ENCODE data around the gene NFIA.
A peak's percentile ranks its signal among the peaks of the same experiment; 100 is the strongest.

NFIA gene

GRCh38 chr1:61434276-61434675 is 351.9 kb downstream of the NFIA start:
- no peak for DNase-seq (ENCODE audit: low spot score)

DNA sequence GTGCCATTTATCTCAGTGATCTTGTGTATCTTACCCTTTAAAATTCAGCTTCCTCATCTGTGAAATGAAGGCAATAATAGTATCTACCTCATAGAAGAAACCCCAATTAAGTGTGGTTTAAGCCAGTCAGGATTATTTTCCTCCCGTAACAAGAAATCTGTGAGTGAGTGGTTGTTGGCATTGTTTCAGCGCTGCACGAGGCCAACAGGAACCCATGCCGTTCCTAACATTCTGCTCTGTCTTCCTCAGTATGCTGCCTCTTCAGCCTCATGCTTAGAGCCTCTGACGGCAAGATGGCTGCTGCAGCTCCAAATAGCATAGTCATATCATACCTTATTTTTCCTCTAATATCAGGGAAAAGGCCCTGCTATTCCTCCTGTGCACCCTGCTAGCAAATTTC is 352.9 kb downstream of the NFIA start:
- no peak for DNase-seq (ENCODE audit: low spot score)

- DNase-seq (ENCODE audit: low spot score), result no peak
Measured at GRCh38 chr1:61436016-61436415, 353.7 kb downstream of the NFIA start.

- no peak for DNase-seq (ENCODE audit: low spot score)
Measured at GRCh38 chr1:61436491-61437120, 354.2 kb downstream of the NFIA start.

GRCh38 chr1:61439234-61439633 is 356.9 kb downstream of the NFIA start:
- no peak for DNase-seq (ENCODE audit: low spot score)

- no peak for DNase-seq (ENCODE audit: low spot score)
Measured at GRCh38 chr1:61441723-61442262, 359.4 kb downstream of the NFIA start.

DNA sequence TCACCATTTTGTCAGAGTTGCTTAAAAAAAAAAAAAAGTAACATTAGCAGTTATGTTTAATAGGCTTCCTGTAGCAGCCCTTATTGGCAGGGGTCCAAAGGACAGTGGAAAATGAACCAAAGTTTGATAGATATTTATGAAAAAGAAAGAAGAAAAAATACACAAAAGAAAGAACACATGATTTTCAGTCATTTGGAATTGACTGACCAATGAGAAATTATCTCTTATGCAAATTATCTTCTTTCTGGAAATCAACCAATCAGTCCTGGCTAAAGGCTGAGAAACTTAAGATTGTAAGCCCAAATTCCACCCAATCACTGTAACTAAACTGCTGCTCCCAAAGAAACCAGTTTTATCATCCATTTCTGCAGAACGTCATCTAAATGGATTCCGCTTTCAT is 360.2 kb downstream of the NFIA start:
- no peak for DNase-seq (ENCODE audit: low spot score)

GRCh38 chr1:61444288-61444687 is 361.9 kb downstream of the NFIA start:
- no peak for DNase-seq (ENCODE audit: low spot score)

DNA sequence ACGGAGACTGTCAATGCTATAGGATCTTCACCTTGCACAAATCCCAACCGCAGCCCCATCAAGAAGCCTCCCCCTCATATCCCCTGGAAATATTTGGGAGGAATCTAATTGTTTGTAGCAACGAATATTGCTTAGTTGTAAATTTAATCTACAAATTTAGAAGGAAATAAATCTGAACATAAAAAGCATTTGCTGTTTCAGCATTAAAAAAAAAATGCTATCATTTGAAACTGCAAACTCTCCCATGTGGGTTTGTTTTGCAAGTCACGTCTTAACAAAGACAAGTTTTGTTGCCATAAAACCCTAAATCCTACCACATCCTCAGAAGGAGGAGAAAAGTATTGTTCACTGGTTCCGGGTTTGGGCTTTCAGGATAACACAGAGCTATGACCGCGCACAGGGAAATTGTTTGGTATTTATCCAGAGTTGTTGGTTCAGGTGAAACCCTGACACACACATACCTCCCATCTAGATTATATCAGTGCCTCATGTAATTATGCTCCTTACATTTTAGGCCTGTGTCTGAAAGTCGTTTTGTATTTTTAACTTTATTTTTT is 363.0 kb downstream of the NFIA start:
- DNase-seq (ENCODE audit: low spot score), result no peak

DNA sequence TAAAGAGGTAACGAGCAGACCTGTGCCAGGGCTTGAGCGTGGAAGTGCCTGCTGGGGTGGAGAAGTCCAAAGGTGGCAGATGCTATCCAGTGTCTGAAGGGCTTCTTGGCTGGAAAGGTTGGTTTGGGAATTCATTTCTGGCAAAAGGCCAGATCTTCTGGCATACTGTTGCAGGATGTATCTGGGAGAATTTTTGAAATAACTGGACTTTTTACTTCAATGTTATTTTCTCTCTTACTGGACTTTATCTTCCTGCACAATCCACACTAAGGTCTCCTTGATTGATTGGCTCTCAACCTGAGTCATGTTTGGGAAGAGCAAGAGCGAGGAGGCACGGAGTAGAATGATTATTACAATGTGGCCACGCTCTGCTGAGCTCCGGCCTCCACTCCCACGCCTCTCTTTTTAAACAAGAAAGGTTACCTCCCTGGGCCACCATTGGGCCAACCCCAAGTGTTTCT is 364.2 kb downstream of the NFIA start:
- no peak for DNase-seq (ENCODE audit: low spot score)

DNA sequence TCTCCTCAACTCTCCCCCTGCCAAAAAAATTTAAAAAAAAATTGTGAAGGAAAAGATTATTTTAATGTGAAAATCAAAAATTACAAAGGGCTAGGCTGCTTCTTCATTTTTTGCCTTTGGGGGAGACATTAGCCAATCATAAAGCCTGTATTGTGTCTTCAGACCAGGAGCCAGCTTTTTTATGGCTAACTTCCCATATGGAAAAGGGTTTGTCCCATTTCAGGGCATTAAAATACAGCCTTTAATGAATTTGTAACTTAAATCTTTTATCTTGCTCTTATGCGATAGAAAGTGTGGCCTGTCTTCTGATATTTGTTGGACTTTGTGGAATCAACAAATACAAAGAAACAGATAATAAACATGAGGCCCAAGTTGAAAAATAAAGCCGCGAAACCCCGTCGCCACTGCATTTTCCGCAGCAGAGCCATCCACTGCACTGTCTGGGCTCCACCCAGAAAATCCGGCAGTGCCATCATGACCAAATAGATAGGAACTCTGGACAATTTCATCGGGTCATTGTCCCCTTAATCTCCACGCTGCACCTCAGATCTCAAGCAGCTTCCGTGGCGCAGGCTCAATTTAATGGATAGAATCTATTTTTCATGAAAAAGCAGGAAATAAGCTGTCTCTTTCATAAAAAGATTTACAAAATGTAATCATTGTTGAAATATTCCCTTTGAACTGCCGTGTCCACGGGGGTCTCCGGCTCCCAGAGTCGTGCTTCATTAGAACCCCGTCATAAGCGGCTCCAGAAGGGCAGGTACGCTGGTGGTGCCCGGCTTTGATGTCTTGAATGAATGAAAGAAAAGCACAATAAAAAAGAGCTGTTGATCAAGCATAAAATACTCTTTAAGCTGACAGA is 365.0 kb downstream of the NFIA start:
- DNase-seq (ENCODE audit: low spot score), result no peak

DNA sequence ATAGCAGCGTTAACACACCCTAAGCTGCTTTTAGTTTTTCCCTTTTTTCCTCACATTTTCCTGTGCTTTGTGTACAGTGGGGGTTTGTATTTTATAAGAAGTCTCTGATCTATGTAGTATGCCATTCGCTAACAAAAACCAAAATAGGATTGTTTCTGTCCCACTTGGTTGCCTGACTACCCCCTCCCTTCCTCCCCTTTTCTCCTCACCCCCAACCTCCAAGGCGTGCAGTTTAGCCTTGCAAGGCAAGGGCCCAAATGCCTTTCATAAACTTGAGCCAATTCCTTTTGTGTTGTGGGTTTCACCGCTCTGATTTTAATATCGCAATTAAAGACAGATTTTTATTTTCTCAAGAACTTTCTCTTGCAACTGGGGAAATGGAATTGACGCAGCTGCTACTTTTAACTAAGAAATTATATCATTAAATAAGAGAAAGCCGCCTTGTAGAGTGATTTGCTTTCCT is 365.6 kb downstream of the NFIA start:
- DNase-seq (ENCODE audit: low spot score), result no peak

- DNase-seq (ENCODE audit: low spot score), result no peak
Measured at GRCh38 chr1:61448914-61449313, 366.6 kb downstream of the NFIA start.

DNA sequence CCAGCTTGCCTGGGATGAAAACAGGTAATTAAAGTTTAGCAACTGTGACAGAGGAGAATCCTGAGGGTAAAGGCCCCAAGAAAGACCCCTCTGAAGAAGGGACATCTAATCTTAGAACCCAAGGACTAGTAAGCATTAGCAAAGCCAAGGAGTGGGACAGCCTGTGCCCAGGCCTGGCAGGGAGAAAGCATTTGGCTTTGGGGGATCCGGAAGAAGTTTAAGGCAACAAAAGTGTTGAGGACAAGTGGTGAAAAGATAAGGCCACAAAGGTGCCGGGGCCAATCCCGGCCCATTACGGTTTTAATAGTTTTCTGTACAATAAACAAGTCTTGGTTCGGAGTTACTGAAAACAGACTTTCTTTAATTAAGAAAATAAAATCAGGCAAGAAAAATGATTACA is 367.0 kb downstream of the NFIA start:
- no peak for DNase-seq (ENCODE audit: low spot score)

- no peak for DNase-seq (ENCODE audit: low spot score)
Measured at GRCh38 chr1:61450454-61450853, 368.1 kb downstream of the NFIA start.

DNA sequence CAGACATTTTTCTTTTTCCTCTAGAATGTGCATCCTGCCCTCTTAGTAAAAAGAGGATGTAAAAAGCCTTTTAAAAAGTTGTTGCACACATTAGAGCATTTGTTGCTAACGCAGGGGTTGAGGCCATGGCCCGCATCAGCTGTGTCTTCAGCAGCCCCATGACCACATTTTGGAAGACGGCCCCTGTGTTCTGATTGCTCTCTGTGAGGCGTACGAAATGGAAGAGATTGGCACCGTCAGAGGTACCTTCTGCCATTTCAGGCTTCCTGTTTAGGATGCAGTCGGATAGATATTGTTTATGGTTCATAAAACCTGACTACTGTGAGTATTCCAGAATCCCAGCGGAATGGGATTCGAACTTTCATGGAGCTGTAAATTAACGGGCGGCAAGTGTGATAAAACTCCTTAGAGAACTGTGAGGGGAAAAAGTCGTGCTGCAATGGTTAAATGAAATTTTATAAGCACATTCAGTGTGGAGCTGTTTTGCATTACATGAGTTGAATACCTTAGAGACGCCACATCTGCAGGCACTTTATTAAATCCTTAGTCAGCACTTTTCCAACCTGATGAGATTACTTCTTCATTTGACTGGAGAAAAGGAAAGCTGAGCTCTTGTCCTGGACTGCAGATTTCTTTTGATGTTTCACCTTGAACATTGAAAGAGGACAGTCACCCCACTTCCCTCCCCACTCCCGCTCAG is 368.7 kb downstream of the NFIA start:
- DNase-seq (ENCODE audit: low spot score), result no peak

- no peak for DNase-seq (ENCODE audit: low spot score)
Measured at GRCh38 chr1:61451572-61451968, 369.2 kb downstream of the NFIA start.

DNA sequence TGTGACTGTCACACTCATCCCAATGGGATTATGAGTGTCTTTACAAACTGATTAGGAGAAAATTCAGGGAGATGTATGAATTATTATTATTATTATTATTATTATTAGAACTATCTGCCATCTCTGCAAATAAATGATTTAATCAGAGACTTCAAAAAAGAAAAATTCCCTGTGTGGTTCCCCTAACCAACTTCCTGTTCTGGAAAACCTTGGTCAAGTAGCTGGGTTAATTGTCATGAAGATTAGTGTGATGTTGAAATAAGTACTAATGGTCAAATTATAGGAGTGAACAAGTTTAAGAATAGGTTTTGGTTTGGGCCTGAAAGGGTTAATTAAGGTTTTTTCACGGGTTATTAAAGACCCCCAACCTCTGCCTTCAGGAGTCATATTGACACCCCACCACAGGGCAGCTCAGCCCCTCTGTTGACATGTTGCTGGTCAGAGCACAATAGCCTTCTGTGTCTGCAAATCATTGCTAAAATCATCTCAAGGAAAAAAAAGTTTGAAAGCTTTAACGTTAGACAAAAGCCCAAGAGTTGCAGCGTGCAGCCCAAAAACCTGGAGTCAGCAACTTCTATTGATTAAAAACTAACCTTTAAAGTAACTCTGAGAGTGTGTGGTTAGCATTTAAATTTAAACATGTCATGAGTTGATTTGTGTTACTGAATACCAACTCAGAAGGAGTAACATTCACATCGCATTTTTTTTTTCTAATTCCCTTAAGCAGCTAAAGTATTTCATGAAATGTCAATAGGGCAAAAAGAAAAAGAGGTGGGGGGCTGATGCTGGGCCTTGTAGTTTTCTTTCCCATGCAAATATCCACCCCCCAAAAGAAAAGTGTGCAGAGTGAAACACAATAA is 370.0 kb downstream of the NFIA start:
- no peak for DNase-seq (ENCODE audit: low spot score)

- DNase-seq (ENCODE audit: low spot score), result peak; percentile 66
Measured at GRCh38 chr1:61453111-61453961, 371.0 kb downstream of the NFIA start.

DNA sequence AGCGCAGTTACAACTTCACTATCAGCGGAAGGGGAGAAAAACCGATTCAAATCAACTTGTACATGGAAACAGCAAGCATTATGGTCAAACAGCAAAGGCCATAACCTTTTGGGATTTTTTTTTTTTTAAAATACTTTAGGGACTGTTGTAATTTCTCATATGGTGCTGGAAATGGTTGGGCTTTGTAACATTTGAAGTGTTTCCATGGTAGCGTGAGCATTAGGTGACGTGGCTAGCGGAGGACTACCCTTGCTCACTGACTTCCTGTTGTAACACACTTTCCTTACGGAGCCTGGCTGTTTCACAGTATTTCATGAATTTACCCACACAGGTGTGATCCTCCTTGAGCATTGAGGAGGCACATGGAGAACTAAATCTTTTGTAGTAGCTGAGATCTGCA is 373.0 kb downstream of the NFIA start:
- DNase-seq (ENCODE audit: low spot score), result no peak

Data from CD4-positive, alpha-beta T cell treated with Interleukin-2 at 100 ng/mL for 4 hours (primary cell).